Lower leg skin (tissue), 4 donors: ENCODE measurements around the gene CMTM4. TPM values are rescaled to one million over a fixed set of nuclear protein-coding genes. Genes with fewer than 3 reads are reported as not detected.
A peak's percentile ranks its signal among the peaks of the same experiment; 100 is the strongest.

Source experiments
- DNase-seq, 2 donors: peaks; one replicate each; pipeline ENCODE4 v3.0.0-alpha.2; 2019; ENCODE audit warnings: low spot score in 2 of 2
- H3K4me3 ChIP-seq: fragments of 200-600 bp; sonication (generic); 2 replicates; pipeline ENCODE4 v1.5.1; 2017; ENCODE audit warnings: mild to moderate bottlenecking, low read depth; ENCODE audit not compliant: poor library complexity, severe bottlenecking
- POLR2A ChIP-seq, 2 donors: fragments of 450-650 bp; IDR thresholded peaks; one replicate each; pipeline ENCODE4 v1.6.1; 2016 to 2017; ENCODE audit warnings: antibody characterized with exemption in 2 of 2, mild to moderate bottlenecking in 1 of 2, moderate library complexity in 1 of 2
- WGBS, 2 donors: methylation state at CpG; one replicate each; pipeline ENCODE4 v1.1.5; 2018; 5-methylcytosine and 5-hydroxymethylcytosine counted together
- intact Hi-C: fragments of 100-400 bp; cut with DNase I; formaldehyde crosslinking; loops from one replicate; pipeline ENCODE4 v1.15.0; 2023; ENCODE audit warnings: low total_unique reads
- total RNA-seq, 4 donors: library from RNA; depleted of rRNA; stranded (reverse); fragments of >200 nt; gene quantifications; one replicate each; pipeline ENCODE4 v1.1.0, GENCODE V29; 2016
- TF ChIP-seq, protein P1 (sequence below), 3 donors: fragments of 450-650 bp; IDR thresholded peaks; one replicate each; pipeline ENCODE4 v1.5.1; 2016; ENCODE audit warnings: antibody characterized with exemption in 3 of 3, mild to moderate bottlenecking in 3 of 3, moderate library complexity in 2 of 3

The CMTM4 gene
- total RNA-seq, 4 donors from 2014 or later: 11.1 to 30.2 (median 22.5) TPM

DNA sequence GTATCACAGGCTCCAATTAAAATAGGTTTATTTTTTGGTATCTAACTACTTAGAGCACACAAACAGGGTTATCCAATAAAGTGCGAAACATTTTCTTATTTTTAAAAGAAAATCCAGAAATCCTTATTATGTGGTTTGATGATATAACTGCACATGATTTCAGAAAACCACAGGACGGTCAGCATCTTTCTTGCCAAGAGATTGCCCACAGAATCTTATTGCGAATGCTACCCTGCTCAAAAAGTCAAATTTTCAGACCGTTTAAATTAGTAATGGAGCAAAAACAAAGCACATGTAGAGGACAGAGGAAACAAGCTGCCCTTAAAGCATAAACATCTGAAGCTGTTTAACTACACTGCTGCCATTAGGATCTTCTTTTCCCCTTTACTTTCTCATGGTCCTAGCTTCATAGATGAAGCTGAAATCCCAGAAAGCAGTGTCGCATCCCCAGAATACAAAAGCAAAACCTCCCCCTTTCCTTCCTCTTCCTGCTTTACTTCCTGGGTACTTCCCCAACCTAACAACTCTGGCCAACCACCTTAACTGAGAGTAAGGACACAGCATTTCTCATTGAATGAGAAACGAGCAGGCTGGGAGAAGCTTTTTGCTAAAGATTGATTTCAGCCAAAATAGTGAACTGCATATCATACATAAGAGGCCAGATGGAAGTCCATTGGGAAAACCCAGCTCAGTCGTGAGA is 43.7 kb downstream of the CMTM4 start:
- WGBS, 2 donors: 71 to 73% methylated on average over 7 of the region's 7 CpGs
- no peak for DNase-seq
- intact Hi-C loops: no loop called here
- no peak for TF ChIP-seq POLR2A (IDR thresholded peaks at IDR 0.05)
- TF ChIP-seq, protein P1, sequence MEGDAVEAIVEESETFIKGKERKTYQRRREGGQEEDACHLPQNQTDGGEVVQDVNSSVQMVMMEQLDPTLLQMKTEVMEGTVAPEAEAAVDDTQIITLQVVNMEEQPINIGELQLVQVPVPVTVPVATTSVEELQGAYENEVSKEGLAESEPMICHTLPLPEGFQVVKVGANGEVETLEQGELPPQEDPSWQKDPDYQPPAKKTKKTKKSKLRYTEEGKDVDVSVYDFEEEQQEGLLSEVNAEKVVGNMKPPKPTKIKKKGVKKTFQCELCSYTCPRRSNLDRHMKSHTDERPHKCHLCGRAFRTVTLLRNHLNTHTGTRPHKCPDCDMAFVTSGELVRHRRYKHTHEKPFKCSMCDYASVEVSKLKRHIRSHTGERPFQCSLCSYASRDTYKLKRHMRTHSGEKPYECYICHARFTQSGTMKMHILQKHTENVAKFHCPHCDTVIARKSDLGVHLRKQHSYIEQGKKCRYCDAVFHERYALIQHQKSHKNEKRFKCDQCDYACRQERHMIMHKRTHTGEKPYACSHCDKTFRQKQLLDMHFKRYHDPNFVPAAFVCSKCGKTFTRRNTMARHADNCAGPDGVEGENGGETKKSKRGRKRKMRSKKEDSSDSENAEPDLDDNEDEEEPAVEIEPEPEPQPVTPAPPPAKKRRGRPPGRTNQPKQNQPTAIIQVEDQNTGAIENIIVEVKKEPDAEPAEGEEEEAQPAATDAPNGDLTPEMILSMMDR (IDR thresholded peaks at IDR 0.05): no peak
- H3K4me3 ChIP-seq: no peak overlapping the region

DNA sequence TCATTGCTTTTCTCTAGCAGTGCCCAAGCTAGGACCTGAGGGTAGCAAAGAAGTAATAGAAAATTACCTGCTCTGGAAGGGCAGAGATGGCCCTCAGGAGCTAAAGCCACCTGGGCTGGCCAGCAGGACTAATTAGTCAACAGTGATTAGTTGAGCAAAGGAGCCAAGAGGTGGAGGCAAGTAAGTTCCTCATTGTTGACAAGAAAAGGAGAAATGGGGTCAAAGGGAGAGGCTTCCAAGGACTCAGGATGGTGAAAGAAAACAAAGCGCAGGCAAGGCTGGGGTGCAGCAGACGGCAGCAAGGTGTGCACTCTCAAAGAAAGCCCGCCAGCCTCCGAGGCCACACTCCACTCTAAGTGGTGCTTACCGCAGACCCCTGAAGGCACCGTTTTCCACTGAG is 44.6 kb downstream of the CMTM4 start:
- intact Hi-C loops: no loop called here
- H3K4me3 ChIP-seq: no peak overlapping the region
- TF ChIP-seq, protein P1 (IDR thresholded peaks at IDR 0.05): no peak
- no peak for TF ChIP-seq POLR2A (IDR thresholded peaks at IDR 0.05)
- 90 to 96% methylated on average over 6 of the region's 6 CpGs for WGBS, 2 donors
- DNase-seq: no peak

DNA sequence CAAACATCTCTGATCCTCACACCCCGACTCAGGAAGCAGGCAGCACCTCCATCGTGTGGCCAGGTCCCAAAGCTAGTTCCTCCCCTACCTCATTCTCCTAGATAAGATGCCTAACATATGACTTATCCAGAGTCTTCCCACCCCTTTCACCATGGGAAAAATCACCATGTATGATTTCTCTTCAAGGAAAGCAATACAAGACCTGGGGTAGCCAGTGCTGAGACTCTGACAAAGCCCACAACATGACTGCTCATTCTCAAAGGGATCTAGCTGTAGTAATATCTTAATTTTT is 45.1 kb downstream of the CMTM4 start:
- DNase-seq: no peak
- H3K4me3 ChIP-seq: no peak overlapping the region
- TF ChIP-seq, protein P1 (IDR thresholded peaks at IDR 0.05): no peak
- no peak for TF ChIP-seq POLR2A (IDR thresholded peaks at IDR 0.05)
- intact Hi-C loops: no loop called here
- whole genome bisulfite sequencing, 2 donors: 62% methylated on average over 2 of the region's 2 CpGs

DNA sequence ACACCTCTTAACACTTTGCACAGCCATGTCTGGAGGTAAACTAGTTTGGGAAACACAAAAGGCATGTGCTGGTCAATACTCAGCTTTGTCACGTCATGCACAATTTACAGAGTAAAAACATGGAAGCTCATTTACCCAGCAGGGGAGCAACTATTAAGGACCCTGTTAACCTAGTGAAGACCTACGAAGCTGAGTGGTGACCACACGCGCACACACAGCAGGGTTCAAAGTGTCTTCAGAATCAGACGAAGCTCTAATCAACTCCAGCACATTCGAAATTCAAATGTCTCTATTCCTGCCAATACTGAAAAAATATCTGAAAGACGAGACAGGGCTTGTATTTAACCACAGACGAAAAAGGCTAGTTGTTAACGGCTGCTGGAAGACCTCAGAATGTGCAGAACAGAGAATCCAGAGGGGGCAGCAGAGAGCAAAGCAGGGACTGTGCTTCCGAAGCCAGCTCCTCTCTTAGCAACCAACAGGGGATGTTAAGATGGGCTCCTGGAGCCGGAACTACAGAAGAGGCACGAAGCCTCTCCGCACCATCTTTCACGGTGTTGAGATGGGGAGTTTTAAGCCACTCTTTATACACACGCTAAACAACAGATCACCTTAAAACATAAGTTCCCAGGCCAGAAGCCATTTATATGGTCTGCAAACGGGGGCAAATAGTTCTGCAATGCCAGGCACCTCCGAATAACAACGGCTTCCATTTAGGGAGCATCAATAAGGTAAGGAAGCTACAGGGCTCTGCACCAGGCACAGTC is 45.7 kb downstream of the CMTM4 start:
- WGBS, 2 donors: 17 to 23% methylated on average over 18 of the region's 18 CpGs
- TF ChIP-seq, protein P1 (IDR thresholded peaks at IDR 0.05): peak in 1 of 3 donors; percentile 68
- TF ChIP-seq POLR2A (IDR thresholded peaks at IDR 0.05): no peak
- no peak overlapping the region for H3K4me3 ChIP-seq
- peak; percentile 75 to 91 for DNase-seq
- intact Hi-C loops: no loop called here

DNA sequence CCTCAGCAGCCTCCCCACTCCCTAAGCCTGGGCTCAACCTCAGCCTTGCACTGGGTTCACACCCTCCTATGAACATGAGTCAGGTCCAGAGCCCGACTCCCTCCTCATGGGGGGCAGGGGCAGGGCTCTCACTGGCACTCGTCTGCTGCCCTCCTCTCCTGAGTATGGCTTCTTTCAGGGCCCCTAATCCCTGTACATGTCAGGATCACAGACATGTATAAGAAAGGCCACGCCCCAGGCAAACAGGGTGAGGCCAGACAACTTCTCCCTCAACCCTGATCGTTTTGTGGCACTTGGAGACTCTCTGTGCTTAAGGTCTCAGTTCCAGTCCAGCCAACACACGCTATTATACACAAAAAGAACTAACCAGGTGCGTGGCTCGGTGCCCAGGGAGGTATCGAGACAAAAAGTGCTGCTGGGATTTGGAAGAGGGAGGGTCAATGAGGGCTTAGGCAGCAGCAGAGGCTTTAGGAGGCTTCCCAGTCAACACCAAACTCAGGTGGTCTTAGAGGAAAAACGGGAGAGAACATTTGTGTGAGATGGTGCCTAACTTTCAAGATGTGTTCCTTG is 46.8 kb downstream of the CMTM4 start:
- H3K4me3 ChIP-seq: no peak overlapping the region
- 52 to 64% methylated on average over 9 of the region's 9 CpGs for WGBS, 2 donors
- TF ChIP-seq, protein P1 (IDR thresholded peaks at IDR 0.05): no peak
- TF ChIP-seq POLR2A (IDR thresholded peaks at IDR 0.05): no peak
- intact Hi-C loops: no loop called here
- DNase-seq: peak in 1 of 2 donors; percentile 53
